Frontal cortex (tissue), 4 donors: Measurements from ENCODE around the gene ALDH8A1. TPM values are rescaled to one million over a fixed set of nuclear protein-coding genes. Genes with fewer than 3 reads are reported as not detected.

Experiments used
- DNase-seq, 2 donors: peaks; one replicate each; pipeline ENCODE4 v3.0.0; 2012; ENCODE audit warnings: low spot score in 2 of 2
- FAIRE-seq: peaks from 2 replicates; lab custom pipeline; 2012; peaks lifted over from hg19 to GRCh38; lab: Jason Lieb, UNC
- total RNA-seq: library from RNA; depleted of rRNA; stranded (reverse); fragments of >200 nt; gene quantifications from one replicate; pipeline ENCODE4 v1.2.3, GENCODE V29; 2014
- donor health status: control.
- donor health status: control.
- donor health status: control.

ALDH8A1 gene
- total RNA-seq: 3.3 TPM

- FAIRE-seq (no peak), DNase-seq (no peak)
Measured at GRCh38 chr6:134949927-134950326, at the start of gene ALDH8A1. TSS of gene ALDH8A1 (minus strand) at chr6:134950101. CDS start at chr6:134950053, 48 bp downstream.

- no peak for FAIRE-seq
- no peak for DNase-seq
Measured at GRCh38 chr6:134999107-134999506, 49.2 kb upstream of the ALDH8A1 start.

- no peak for FAIRE-seq
- DNase-seq: no peak
Measured at GRCh38 chr6:134997133-134997995, 47.5 kb upstream of the ALDH8A1 start.

GRCh38 chr6:134995536-134995935, 45.6 kb upstream of the ALDH8A1 start:
- DNase-seq (no peak), FAIRE-seq (no peak)

- FAIRE-seq: no peak
- DNase-seq: no peak
Measured at GRCh38 chr6:134994431-134994830, 44.5 kb upstream of the ALDH8A1 start.

- DNase-seq: no peak
- FAIRE-seq: no peak
Measured at GRCh38 chr6:134992155-134992554, 42.3 kb upstream of the ALDH8A1 start.

- FAIRE-seq (no peak), DNase-seq (no peak)
Measured at GRCh38 chr6:134990262-134990661, 40.4 kb upstream of the ALDH8A1 start.

- DNase-seq: no peak
- FAIRE-seq: no peak
Measured at GRCh38 chr6:134984821-134985220, 34.9 kb upstream of the ALDH8A1 start.

GRCh38 chr6:134983823-134984222, 33.9 kb upstream of the ALDH8A1 start:
- DNase-seq (no peak), FAIRE-seq (no peak)

GRCh38 chr6:134982161-134982560, 32.3 kb upstream of the ALDH8A1 start:
- DNase-seq: no peak
- no peak for FAIRE-seq

GRCh38 chr6:134980846-134981245, 30.9 kb upstream of the ALDH8A1 start:
- DNase-seq: no peak
- no peak for FAIRE-seq

- no peak for FAIRE-seq
- DNase-seq: no peak
Measured at GRCh38 chr6:134979142-134979541, 29.2 kb upstream of the ALDH8A1 start.

- FAIRE-seq (no peak), DNase-seq (no peak)
Measured at GRCh38 chr6:134974370-134974769, 24.5 kb upstream of the ALDH8A1 start.

- no peak for FAIRE-seq
- DNase-seq: no peak
Measured at GRCh38 chr6:134967711-134968110, 17.8 kb upstream of the ALDH8A1 start.

GRCh38 chr6:134964451-134965203, 14.7 kb upstream of the ALDH8A1 start:
- DNase-seq (no peak), FAIRE-seq (no peak)

- DNase-seq (no peak), FAIRE-seq (no peak)
Measured at GRCh38 chr6:134962421-134962820, 12.5 kb upstream of the ALDH8A1 start.

- FAIRE-seq: no peak
- DNase-seq: no peak
Measured at GRCh38 chr6:134961366-134961765, 11.5 kb upstream of the ALDH8A1 start.

- no peak for DNase-seq
- no peak for FAIRE-seq
Measured at GRCh38 chr6:134959603-134960002, 9.7 kb upstream of the ALDH8A1 start.

GRCh38 chr6:134956676-134957075, 6.8 kb upstream of the ALDH8A1 start:
- DNase-seq: no peak
- FAIRE-seq: no peak

GRCh38 chr6:134956032-134956431, 6.1 kb upstream of the ALDH8A1 start:
- FAIRE-seq (no peak), DNase-seq (no peak)
